HCT116 (cell line): Measurements from ENCODE around the gene GPR75. TPM values are rescaled to one million over a fixed set of nuclear protein-coding genes. Genes with fewer than 3 reads are reported as not detected.

Experiments
- ATAC-seq: fragments of 200-7000 bp; cut with Tn5 transposase; 2 replicates; pipeline ENCODE4 v1.9.1; 2020; ENCODE audit warnings: mild to moderate bottlenecking, moderate library complexity
- BruUV-seq: library from RNA; stranded (reverse); fragments of 400-500 nt; replicated peaks from 2 replicates; lab custom pipeline; 2021; lab: Mats Ljungman, UMichigan
- CTCF ChIA-PET: fragments of 300-600 bp; sonication (Branson Sonifier 250); formaldehyde crosslinking; loops from one replicate; lab custom pipeline; 2021; ENCODE audit warnings: antibody characterized with exemption; lab: Charles Lee
- POLR2A ChIA-PET: fragments of 300-600, 350-600 bp; sonication (Branson Sonifier 250); formaldehyde crosslinking; loops from one replicate; lab custom pipeline; 2021; ENCODE audit warnings: antibody characterized with exemption; lab: Charles Lee
- RAD21 ChIA-PET, 2 experiments: fragments of 300-600 bp; sonication (Branson Sonifier 250); formaldehyde crosslinking; loops; one replicate each; lab custom pipeline; 2023; ENCODE audit warnings: low total read pairs in 2 of 2; ENCODE audit not compliant: uncharacterized antibody in 2 of 2, unreplicated experiment in 2 of 2, low non-redundant PET in 1 of 2; lab: Charles Lee
- DNase-seq: peaks from one replicate; pipeline ENCODE4 v3.0.0-alpha.2; 2010; ENCODE audit warnings: low read depth, low spot score
- H2AFZ ChIP-seq: fragments of 200-600 bp; shearing (Covaris generic), sonication (generic); 2 replicates; pipeline ENCODE4 v1.6.1; 2017; ENCODE audit warnings: low read depth, mixed run types, mixed read lengths, antibody characterized with exemption, low read length; ENCODE audit not compliant: poor library complexity, severe bottlenecking
- H3K27ac ChIP-seq: 2 replicates; pipeline ENCODE4 v1.5.1; 2012; ENCODE audit warnings: low read depth, low read length
- H3K27me3 ChIP-seq: fragments of 200-600 bp; sonication (generic); 2 replicates; pipeline ENCODE4 v1.6.1; 2016; ENCODE audit warnings: mixed run types, low read length, mixed read lengths; ENCODE audit not compliant: insufficient read depth
- H3K36me3 ChIP-seq, 2 experiments: fragments of 200-500 bp in 1 of 2; fragments of 200-600 bp in 1 of 2; sonication (Bioruptor generic) in 1 of 2; sonication (generic) in 1 of 2; 2 replicates each; pipeline versions ENCODE4 v1.5.1 to v1.6.1; 2014 to 2016; ENCODE audit warnings: low read length in 2 of 2, inconsistent platforms in 1 of 2, mixed read lengths in 1 of 2, mixed run types in 1 of 2; ENCODE audit not compliant: insufficient read depth in 2 of 2, control insufficient read depth in 1 of 2
- H3K4me1 ChIP-seq, 2 experiments: fragments of 200-600 bp in 1 of 2; sonication (generic) in 1 of 2; 2 replicates each; pipeline versions ENCODE4 v1.5.1 to v1.6.1; 2012 to 2017; ENCODE audit warnings: low read length in 2 of 2, inconsistent platforms in 1 of 2, mild to moderate bottlenecking in 1 of 2, mixed read lengths in 1 of 2, mixed run types in 1 of 2, moderate library complexity in 1 of 2; ENCODE audit not compliant: insufficient read depth in 2 of 2, control insufficient read depth in 1 of 2
- H3K4me2 ChIP-seq: fragments of 200-600 bp; sonication (generic); 2 replicates; pipeline ENCODE4 v1.6.1; 2017; ENCODE audit warnings: mixed run types, low read length, mixed read lengths
- H3K4me3 ChIP-seq, 2 experiments: fragments of 200-600 bp in 1 of 2; sonication (generic) in 1 of 2; replicated peaks in 1 of 2; 2 replicates each; pipeline ENCODE4 v1.5.1; 2011 to 2016; ENCODE audit warnings: low read length in 2 of 2, control low read depth in 1 of 2, low read depth in 1 of 2, mild to moderate bottlenecking in 1 of 2, mixed read lengths in 1 of 2, mixed run types in 1 of 2
- H3K79me2 ChIP-seq: fragments of 200-600 bp; sonication (generic); 2 replicates; pipeline ENCODE4 v1.6.1; 2017; ENCODE audit warnings: mild to moderate bottlenecking, mixed run types, low read length, moderate library complexity, mixed read lengths; ENCODE audit not compliant: insufficient read depth
- H3K9ac ChIP-seq: fragments of 200-600 bp; sonication (generic); 2 replicates; pipeline ENCODE4 v1.6.1; 2016; ENCODE audit warnings: low read length, mixed read lengths
- H3K9me2 ChIP-seq: fragments of 200-600 bp; sonication (generic), shearing (Covaris generic); 2 replicates; pipeline ENCODE4 v1.6.1; 2017; ENCODE audit warnings: mixed run types, mild to moderate bottlenecking, moderate library complexity; ENCODE audit not compliant: insufficient read depth
- H3K9me3 ChIP-seq, 2 experiments: fragments of 200-500 bp in 1 of 2; fragments of 200-600 bp in 1 of 2; sonication (Bioruptor generic) in 1 of 2; sonication (generic) in 1 of 2; 2 replicates each; pipeline ENCODE4 v1.6.1; 2014 to 2017; ENCODE audit warnings: low read length in 2 of 2, mixed read lengths in 2 of 2, inconsistent platforms in 1 of 2, low read depth in 1 of 2, mild to moderate bottlenecking in 1 of 2, mixed run types in 1 of 2, moderate library complexity in 1 of 2; ENCODE audit not compliant: control insufficient read depth in 1 of 2, insufficient read depth in 1 of 2
- H4K20me1 ChIP-seq: fragments of 200-600 bp; sonication (generic), shearing (Covaris generic); 2 replicates; pipeline ENCODE4 v1.6.1; 2017; ENCODE audit warnings: mixed run types, mild to moderate bottlenecking, moderate library complexity; ENCODE audit not compliant: insufficient read depth
- CBX3 ChIP-seq: IDR thresholded peaks from 2 replicates; pipeline ENCODE4 v1.6.1; 2012; ENCODE audit warnings: low read depth
- CEBPB ChIP-seq: IDR thresholded peaks from 2 replicates; pipeline ENCODE4 v1.6.1; 2012; ENCODE audit warnings: low read depth
- EGR1 ChIP-seq: IDR thresholded peaks from 2 replicates; pipeline ENCODE4 v1.6.1; 2012; ENCODE audit warnings: low read depth
- ELF1 ChIP-seq: IDR thresholded peaks from 2 replicates; pipeline ENCODE4 v1.6.1; 2012; ENCODE audit warnings: low read depth, borderline replicate concordance
- EZH2 ChIP-seq: fragments of 200-600 bp; sonication (generic); IDR thresholded peaks from 2 replicates; pipeline ENCODE4 v1.6.1; 2017; ENCODE audit warnings: antibody characterized with exemption, mixed run types
- EZH2phosphoT487 ChIP-seq: fragments of 200-600 bp; IDR thresholded peaks from 2 replicates; pipeline ENCODE4 v1.6.1; 2018; ENCODE audit warnings: antibody characterized with exemption, borderline replicate concordance
- FOSL1 ChIP-seq: IDR thresholded peaks from 2 replicates; pipeline ENCODE4 v1.6.1; 2012; ENCODE audit warnings: low read depth
- JUND ChIP-seq: IDR thresholded peaks from 2 replicates; pipeline ENCODE4 v1.6.1; 2012
- POLR2A ChIP-seq: IDR thresholded peaks from 2 replicates; pipeline ENCODE4 v1.7.0; 2011; ENCODE audit warnings: borderline replicate concordance; ENCODE audit not compliant: insufficient read depth, insufficient read length; ENCODE audit errors: extremely low read depth
- POLR2AphosphoS5 ChIP-seq: IDR thresholded peaks from 2 replicates; pipeline ENCODE4 v1.6.1; 2011; ENCODE audit warnings: mild to moderate bottlenecking, low read depth, low read length, moderate library complexity
- SIN3A ChIP-seq: IDR thresholded peaks from 2 replicates; pipeline ENCODE4 v1.6.1; 2012; ENCODE audit warnings: low read depth
- SP1 ChIP-seq: IDR thresholded peaks from 2 replicates; pipeline ENCODE4 v1.6.1; 2012; ENCODE audit warnings: low read depth
- SRF ChIP-seq: IDR thresholded peaks from 2 replicates; pipeline ENCODE4 v1.6.1; 2012; ENCODE audit warnings: low read depth
- TCF7L2 ChIP-seq: IDR thresholded peaks from 2 replicates; pipeline ENCODE4 v1.7.0; 2011; ENCODE audit warnings: borderline replicate concordance, inconsistent platforms; ENCODE audit not compliant: insufficient read depth, insufficient read length; ENCODE audit errors: extremely low read depth
- YY1 ChIP-seq: IDR thresholded peaks from 2 replicates; pipeline ENCODE4 v1.6.1; 2011; ENCODE audit warnings: low read length, low read depth, moderate library complexity, mild to moderate bottlenecking; ENCODE audit not compliant: insufficient replicate concordance; ENCODE audit errors: extremely low read depth
- ZFX ChIP-seq: fragments of 450-650 bp; IDR thresholded peaks from 2 replicates; pipeline ENCODE4 v1.6.1; 2017
- ZNF274 ChIP-seq: fragments of 200-500 bp; sonication (Bioruptor generic); IDR thresholded peaks from 2 replicates; pipeline ENCODE4 v1.6.1; 2014; ENCODE audit warnings: mild to moderate bottlenecking, low read depth, low read length, inconsistent platforms
- intact Hi-C: fragments of 100-400 bp; cut with micrococcal nuclease; formaldehyde crosslinking; loops from 2 replicates; pipeline ENCODE4 v1.10.0; 2022
- total RNA-seq: library from RNA; stranded (reverse); gene quantifications from one replicate; pipeline ENCODE4 v1.2.1, GENCODE V29; 2021; ENCODE audit not compliant: unreplicated experiment
- TF ChIP-seq, protein P1 (sequence below), 3 experiments: fragments of 200-600 bp in 1 of 3; sonication (generic) in 1 of 3; IDR thresholded peaks in 2 of 3; conservative IDR thresholded peaks in 1 of 3; 2 replicates each; pipeline ENCODE4 v1.5.1; 2012 to 2017; ENCODE audit warnings: low read depth in 2 of 3, low read length in 2 of 3, antibody characterized with exemption in 1 of 3, borderline replicate concordance in 1 of 3, control low read depth in 1 of 3, mild to moderate bottlenecking in 1 of 3, mixed read lengths in 1 of 3, mixed run types in 1 of 3, moderate library complexity in 1 of 3; ENCODE audit not compliant: insufficient read depth in 1 of 3
- TF ChIP-seq, protein P2 (sequence below): IDR thresholded peaks from 2 replicates; pipeline ENCODE4 v1.6.1; 2012
- TF ChIP-seq, protein P3 (sequence below): IDR thresholded peaks from 2 replicates; pipeline ENCODE4 v1.6.1; 2011; ENCODE audit warnings: mild to moderate bottlenecking, low read length, moderate library complexity; ENCODE audit not compliant: insufficient replicate concordance; ENCODE audit errors: extremely low read depth

GPR75 gene
- total RNA-seq, 1 experiment from 2014 or later: 1.2 TPM

DNA sequence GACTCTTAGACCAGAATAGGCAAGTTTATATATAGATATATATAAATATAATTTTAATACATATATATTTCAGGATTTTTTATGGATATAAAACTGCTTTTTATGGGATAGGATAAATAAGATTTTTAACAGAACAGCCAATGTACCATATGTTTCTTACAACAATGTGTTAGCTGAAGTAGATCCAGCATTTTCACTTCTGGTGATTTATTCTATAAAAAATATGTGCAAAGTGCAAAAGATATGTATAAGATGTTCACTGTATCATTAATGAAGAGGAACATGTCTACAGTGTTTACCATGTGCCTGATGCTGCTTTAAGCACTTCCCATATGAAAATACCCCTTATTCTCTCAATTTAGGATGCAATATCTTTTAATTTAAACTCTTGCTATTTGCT is 22.2 kb upstream of the GPR75 start:
- intact Hi-C loops: no loop called here
- Histone ChIP-seq H3K27ac (no peak overlapping the region), H3K79me2 (no peaks in the 10 kb centered on the region), H3K4me3 (no peak overlapping the region), H3K4me2 (no peak overlapping the region), H3K4me1 (no peaks in the 10 kb centered on the region), H3K36me3 (peaks cover 5 to 27% of the 10 kb centered on the region in 2 experiments; a peak in 2 of 4 replicates), H2AFZ (no peak overlapping the region), H3K9me3 (no peaks in the 10 kb centered on the region), H3K9ac (no peak overlapping the region), H3K27me3 (no peaks in the 10 kb centered on the region), H3K9me2 (no peaks in the 10 kb centered on the region), H4K20me1 (no peaks in the 10 kb centered on the region)
- TF ChIP-seq FOSL1 (no peak), CBX3 (no peak), SP1 (no peak), SIN3A (no peak), EZH2 (no peak), ELF1 (no peak), ZNF274 (no peak), EGR1 (no peak), CEBPB (no peak), SRF (no peak), POLR2AphosphoS5 (no peak), YY1 (no peak), TCF7L2 (no peak), ZFX (no peak), EZH2phosphoT487 (no peak), JUND (no peak), POLR2A (no peak)
- TF ChIP-seq, protein P1, sequence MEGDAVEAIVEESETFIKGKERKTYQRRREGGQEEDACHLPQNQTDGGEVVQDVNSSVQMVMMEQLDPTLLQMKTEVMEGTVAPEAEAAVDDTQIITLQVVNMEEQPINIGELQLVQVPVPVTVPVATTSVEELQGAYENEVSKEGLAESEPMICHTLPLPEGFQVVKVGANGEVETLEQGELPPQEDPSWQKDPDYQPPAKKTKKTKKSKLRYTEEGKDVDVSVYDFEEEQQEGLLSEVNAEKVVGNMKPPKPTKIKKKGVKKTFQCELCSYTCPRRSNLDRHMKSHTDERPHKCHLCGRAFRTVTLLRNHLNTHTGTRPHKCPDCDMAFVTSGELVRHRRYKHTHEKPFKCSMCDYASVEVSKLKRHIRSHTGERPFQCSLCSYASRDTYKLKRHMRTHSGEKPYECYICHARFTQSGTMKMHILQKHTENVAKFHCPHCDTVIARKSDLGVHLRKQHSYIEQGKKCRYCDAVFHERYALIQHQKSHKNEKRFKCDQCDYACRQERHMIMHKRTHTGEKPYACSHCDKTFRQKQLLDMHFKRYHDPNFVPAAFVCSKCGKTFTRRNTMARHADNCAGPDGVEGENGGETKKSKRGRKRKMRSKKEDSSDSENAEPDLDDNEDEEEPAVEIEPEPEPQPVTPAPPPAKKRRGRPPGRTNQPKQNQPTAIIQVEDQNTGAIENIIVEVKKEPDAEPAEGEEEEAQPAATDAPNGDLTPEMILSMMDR (IDR thresholded peaks at IDR 0.05 in 2 of 3, conservative IDR thresholded peaks at IDR 0.05 in 1 of 3; ENCODE audit: borderline replicate concordance in 1 of 3, insufficient read depth in 1 of 3, low read depth in 2 of 3, low read length in 2 of 3): no peak
- TF ChIP-seq, protein P2, sequence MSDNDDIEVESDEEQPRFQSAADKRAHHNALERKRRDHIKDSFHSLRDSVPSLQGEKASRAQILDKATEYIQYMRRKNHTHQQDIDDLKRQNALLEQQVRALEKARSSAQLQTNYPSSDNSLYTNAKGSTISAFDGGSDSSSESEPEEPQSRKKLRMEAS: no peak
- TF ChIP-seq, protein P3, sequence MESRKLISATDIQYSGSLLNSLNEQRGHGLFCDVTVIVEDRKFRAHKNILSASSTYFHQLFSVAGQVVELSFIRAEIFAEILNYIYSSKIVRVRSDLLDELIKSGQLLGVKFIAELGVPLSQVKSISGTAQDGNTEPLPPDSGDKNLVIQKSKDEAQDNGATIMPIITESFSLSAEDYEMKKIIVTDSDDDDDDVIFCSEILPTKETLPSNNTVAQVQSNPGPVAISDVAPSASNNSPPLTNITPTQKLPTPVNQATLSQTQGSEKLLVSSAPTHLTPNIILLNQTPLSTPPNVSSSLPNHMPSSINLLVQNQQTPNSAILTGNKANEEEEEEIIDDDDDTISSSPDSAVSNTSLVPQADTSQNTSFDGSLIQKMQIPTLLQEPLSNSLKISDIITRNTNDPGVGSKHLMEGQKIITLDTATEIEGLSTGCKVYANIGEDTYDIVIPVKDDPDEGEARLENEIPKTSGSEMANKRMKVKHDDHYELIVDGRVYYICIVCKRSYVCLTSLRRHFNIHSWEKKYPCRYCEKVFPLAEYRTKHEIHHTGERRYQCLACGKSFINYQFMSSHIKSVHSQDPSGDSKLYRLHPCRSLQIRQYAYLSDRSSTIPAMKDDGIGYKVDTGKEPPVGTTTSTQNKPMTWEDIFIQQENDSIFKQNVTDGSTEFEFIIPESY: no peak
- ATAC-seq (no peak), DNase-seq (no peak)
- ChIA-PET POLR2A (no interaction called here), CTCF (no interaction called here), RAD21 (no interaction called here)
- BruUV-seq: no TSS peak
